ENCODE data around the gene CAMK1.

DNA sequence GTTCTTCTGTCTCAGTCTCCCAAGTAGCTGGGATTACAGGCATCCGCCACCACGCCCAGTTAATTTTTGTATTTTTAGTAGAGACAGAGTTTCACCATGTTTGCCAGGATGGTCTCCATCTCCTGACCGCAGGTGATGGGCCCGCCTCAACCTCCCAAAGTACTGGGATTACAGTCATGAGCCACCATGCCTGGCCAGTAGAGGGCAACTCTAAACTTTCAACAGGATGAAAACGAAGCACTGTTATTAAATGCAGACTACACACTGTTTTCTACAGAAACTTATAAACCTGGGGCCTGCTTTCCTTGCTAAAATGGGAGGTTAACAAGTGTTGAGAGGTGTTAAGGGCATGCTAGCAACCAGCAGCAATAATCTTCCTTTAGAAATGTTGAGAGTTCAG lies 30.8 kb upstream of the CAMK1 start:
- TF ChIP-seq POLR2A (IDR thresholded peaks at IDR 0.05), result no peak
- TF ChIP-seq, protein P1, sequence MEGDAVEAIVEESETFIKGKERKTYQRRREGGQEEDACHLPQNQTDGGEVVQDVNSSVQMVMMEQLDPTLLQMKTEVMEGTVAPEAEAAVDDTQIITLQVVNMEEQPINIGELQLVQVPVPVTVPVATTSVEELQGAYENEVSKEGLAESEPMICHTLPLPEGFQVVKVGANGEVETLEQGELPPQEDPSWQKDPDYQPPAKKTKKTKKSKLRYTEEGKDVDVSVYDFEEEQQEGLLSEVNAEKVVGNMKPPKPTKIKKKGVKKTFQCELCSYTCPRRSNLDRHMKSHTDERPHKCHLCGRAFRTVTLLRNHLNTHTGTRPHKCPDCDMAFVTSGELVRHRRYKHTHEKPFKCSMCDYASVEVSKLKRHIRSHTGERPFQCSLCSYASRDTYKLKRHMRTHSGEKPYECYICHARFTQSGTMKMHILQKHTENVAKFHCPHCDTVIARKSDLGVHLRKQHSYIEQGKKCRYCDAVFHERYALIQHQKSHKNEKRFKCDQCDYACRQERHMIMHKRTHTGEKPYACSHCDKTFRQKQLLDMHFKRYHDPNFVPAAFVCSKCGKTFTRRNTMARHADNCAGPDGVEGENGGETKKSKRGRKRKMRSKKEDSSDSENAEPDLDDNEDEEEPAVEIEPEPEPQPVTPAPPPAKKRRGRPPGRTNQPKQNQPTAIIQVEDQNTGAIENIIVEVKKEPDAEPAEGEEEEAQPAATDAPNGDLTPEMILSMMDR (IDR thresholded peaks at IDR 0.05), result peak in 1 of 7 experiments; percentile 8

All from body of pancreas (tissue), 4 donors.